GM13976 (cell line): ENCODE measurements around the gene DYRK3.

ENCODE experiments used
- DNase-seq: peaks from one replicate; pipeline ENCODE4 v3.0.0; 2012; ENCODE audit warnings: low spot score
- in situ Hi-C: fragments of 300-500 bp; cut with MboI; formaldehyde crosslinking; loops from one replicate; pipeline ENCODE4 v1.12.0; 2022; ENCODE audit warnings: low sequenced_read_pairs, mixed read lengths, inconsistent platforms; ENCODE audit not compliant: unreplicated experiment
- TF ChIP-seq, protein P1 (sequence below): IDR thresholded peaks from 2 replicates; pipeline ENCODE4 v1.5.1; 2012; ENCODE audit warnings: borderline replicate concordance, mild to moderate bottlenecking; ENCODE audit not compliant: insufficient read depth; ENCODE audit errors: extremely low read depth, missing control alignments, control extremely low read depth

The DYRK3 gene

DNA sequence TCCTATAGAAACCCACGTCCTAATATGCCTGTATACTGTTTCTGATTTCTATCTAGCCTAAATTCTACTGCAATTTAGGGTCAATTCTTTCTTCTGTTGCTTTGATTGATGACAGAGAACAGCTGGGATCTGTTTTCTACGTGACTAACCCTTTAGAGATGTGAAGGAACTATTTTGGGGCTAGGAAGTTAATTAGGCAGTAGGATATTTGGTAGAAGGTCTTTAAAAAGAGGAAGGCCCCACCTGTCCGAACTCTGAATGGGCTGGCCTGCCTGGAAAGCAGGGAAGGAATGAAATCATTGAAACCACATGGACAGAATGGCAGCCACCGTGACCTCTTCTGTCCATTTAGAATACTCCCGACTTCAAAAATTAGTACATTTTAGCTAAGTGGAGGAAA lies 44.1 kb upstream of the DYRK3 start:
- in situ Hi-C loops: no loop called here
- no peak for DNase-seq
- TF ChIP-seq, protein P1, sequence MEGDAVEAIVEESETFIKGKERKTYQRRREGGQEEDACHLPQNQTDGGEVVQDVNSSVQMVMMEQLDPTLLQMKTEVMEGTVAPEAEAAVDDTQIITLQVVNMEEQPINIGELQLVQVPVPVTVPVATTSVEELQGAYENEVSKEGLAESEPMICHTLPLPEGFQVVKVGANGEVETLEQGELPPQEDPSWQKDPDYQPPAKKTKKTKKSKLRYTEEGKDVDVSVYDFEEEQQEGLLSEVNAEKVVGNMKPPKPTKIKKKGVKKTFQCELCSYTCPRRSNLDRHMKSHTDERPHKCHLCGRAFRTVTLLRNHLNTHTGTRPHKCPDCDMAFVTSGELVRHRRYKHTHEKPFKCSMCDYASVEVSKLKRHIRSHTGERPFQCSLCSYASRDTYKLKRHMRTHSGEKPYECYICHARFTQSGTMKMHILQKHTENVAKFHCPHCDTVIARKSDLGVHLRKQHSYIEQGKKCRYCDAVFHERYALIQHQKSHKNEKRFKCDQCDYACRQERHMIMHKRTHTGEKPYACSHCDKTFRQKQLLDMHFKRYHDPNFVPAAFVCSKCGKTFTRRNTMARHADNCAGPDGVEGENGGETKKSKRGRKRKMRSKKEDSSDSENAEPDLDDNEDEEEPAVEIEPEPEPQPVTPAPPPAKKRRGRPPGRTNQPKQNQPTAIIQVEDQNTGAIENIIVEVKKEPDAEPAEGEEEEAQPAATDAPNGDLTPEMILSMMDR: no peak

DNA sequence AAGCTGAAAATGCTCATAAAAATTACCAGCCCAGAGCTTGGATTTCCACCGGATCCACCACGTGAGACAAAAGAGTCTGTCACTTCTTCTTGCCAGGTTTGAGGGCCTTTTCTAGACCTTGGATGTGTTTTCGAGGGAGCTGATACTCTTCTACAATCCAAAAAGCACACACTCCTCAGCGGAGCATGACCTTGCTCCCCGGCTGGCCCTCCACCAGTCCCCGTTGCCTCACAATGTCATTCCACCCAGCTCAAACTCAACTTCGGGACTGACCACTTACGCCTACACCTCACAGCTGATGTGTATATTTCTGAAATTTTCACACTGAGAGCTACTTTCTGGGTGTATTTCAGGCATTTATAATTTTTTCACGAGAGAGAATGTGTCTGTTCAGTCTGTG lies 43.6 kb upstream of the DYRK3 start:
- no peak for DNase-seq
- in situ Hi-C loops: no loop called here
- TF ChIP-seq, protein P1: no peak

DNA sequence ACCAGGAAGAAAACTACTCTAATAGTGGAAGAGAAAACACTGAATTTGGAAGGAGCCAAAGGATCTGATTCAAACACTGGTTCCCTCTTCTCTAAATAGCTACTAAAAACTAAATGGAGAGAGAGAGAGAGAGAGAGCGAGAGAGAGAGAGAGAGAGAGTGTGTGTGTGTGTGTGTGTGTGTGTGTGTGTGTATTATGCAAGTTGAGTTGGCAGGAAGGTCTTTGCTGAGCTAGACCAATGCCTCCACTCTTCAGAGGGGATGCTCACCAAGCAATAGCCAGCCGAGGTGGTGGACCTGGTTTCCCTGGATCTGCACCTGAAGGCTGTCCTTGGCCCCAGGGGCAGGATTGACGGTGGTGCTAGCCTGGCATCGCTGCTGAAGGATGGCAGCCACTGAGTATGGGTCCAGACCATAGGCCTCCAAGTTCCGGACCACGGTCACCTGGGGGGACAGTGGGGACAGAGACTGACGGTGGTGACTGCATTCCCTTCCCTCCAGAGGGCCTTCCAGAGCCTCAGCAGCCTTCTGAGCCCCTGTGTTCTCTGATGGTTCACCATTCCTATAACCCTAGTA lies 41.9 kb upstream of the DYRK3 start:
- TF ChIP-seq, protein P1: no peak
- in situ Hi-C loops: no loop called here
- DNase-seq: no peak

DNA sequence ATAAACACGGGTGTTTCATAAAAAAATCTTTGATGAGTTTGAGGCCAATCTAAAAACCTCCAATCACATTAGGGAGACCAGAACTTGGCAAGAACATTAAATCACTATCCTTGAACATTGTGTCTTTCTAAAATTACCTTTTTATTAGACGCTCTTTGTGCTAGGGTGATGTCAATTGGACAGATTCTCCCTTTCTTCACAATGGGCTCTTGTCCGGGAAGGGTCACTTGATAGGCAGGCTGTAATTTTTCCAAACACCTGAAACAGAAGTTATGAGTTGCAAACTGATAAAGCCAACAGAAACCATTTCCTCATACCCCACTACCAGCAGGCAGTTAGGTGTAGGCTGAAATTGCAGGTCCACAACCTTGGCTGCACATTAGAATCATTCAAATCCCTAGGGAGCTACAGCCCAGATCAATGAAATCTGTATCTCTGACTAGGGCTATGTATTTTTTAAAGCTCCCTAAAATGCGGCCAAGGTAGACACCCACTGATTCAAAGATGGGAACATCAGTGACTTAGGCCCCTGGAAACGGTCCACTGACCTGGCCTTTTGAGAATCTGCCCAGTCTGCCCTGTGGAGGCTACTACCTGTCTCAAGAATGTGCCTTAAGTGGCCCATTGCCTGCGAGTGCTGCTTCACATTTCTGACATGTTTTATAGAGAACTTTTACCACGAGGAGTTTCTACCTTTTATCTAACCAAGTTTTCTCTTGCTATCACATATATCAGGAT lies 39.6 kb upstream of the DYRK3 start:
- TF ChIP-seq, protein P1: no peak
- DNase-seq: no peak
- in situ Hi-C loops: no loop called here

DNA sequence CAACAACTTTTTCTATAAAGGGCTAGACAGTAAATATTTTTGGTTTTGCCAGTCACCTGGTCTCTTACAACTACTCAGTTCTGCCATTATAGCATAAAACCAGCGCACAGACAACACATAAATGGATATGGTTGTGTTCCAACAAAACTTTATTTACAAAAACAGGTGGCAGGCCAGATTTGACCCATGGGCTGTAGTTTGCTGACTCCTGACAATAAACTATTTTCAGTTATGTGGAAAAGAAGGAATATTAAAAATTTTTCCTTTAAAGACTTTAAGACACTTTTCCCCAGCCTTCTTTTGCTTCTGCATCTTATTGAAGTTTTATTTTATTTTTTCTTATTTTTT lies 39.0 kb upstream of the DYRK3 start:
- in situ Hi-C loops: no loop called here
- TF ChIP-seq, protein P1: no peak
- DNase-seq: no peak

DNA sequence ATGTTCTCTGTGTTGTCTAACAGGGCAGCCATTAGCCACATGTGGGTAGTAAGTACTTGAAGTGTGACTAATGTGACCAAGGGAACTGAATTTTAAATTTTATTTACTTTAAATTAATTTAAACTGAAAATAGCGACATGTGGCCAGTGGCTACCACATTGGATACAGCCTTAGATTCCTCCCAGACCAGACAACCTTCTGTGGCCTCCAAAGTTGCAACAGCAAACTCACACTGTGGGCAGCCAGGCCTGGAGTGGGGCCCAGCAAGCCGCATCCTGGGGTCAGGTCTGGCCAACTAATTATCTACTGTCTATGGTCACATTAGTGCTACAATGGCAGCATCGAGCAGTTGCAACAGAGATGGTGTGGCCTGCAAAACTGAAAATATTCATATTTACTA lies 34.8 kb upstream of the DYRK3 start:
- TF ChIP-seq, protein P1: no peak
- in situ Hi-C loops: no loop called here
- no peak for DNase-seq

DNA sequence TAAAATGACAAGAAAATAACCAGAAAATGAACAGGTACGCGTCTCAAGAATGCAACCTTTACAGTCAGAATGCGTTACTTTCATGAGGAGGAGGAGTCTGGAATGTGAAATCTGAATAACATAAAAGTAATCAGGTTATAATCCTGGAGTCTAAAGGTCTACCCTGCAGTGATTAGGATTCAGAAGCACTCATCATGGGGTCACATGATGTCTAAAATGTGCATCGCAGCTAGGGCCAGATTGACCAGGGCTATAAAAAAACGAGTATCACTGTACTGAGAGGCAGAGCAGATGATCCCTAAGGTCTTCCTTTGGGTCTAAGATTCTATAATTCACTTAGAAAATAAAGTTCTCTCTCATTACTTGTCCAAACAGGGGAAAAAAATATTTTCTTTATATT lies 30.5 kb upstream of the DYRK3 start:
- DNase-seq: no peak
- in situ Hi-C loops: no loop called here
- TF ChIP-seq, protein P1: no peak
